GM12878 (cell line): ENCODE results near the gene BAG1. TPM values are rescaled to one million over a fixed set of nuclear protein-coding genes. Genes with fewer than 3 reads are reported as not detected.

Experiments used
- ATAC-seq: fragments of 200-7000 bp; cut with Tn5 transposase; 3 replicates; pipeline ENCODE4 v1.9.1; 2020; ENCODE audit warnings: mild to moderate bottlenecking, moderate library complexity
- BruUV-seq: library from RNA; stranded (reverse); fragments of 400-500 nt; replicated peaks from 2 replicates; lab custom pipeline; 2021; lab: Mats Ljungman, UMichigan
- CTCF ChIA-PET: fragments of 300-600 bp; sonication (Branson Sonifier 250); formaldehyde crosslinking; extraction: SDS; loops from one replicate; lab custom pipeline; 2021; ENCODE audit warnings: inconsistent platforms; lab: Yijun Ruan, JAX
- POLR2A ChIA-PET: fragments of 350-600 bp; formaldehyde crosslinking; extraction: SDS; loops from one replicate; lab custom pipeline; 2021; ENCODE audit warnings: inconsistent platforms; lab: Charles Lee
- RAD21 ChIA-PET: fragments of 300-600 bp; sonication (Branson Sonifier 250); formaldehyde crosslinking; loops from one replicate; lab custom pipeline; 2023; ENCODE audit warnings: antibody characterized with exemption; ENCODE audit not compliant: unreplicated experiment; lab: Charles Lee
- SMC1A ChIA-PET: fragments of 300-600 bp; sonication (Branson Sonifier 250); formaldehyde crosslinking; loops from one replicate; lab custom pipeline; 2023; ENCODE audit not compliant: unreplicated experiment, uncharacterized antibody; lab: Charles Lee
- DNase-seq: peaks from one replicate; pipeline ENCODE4 v3.0.0-alpha.2; 2011; ENCODE audit warnings: low read depth, low spot score
- FAIRE-seq: peaks from 3 replicates; lab custom pipeline; 2011; peaks lifted over from hg19 to GRCh38; lab: Jason Lieb, UNC
- H2AFZ ChIP-seq: 2 replicates; pipeline ENCODE4 v1.6.0; 2011; ENCODE audit warnings: low read depth, low read length, control low read depth; ENCODE audit not compliant: control insufficient read depth
- H3K27ac ChIP-seq: 2 replicates; pipeline ENCODE4 v1.5.1; 2011; ENCODE audit warnings: control low read depth; ENCODE audit not compliant: control insufficient read depth, insufficient read depth
- H3K27me3 ChIP-seq, 2 experiments: replicated peaks in 1 of 2; 2 replicates each; pipeline versions ENCODE4 v1.6.0 to v1.6.1; 2011; ENCODE audit warnings: low read length in 1 of 2; ENCODE audit not compliant: control insufficient read depth in 2 of 2, insufficient read depth in 2 of 2
- H3K36me3 ChIP-seq, 2 experiments: 2 replicates each; pipeline ENCODE4 v1.5.1; 2011; ENCODE audit warnings: low read length in 1 of 2; ENCODE audit not compliant: control insufficient read depth in 2 of 2, insufficient read depth in 2 of 2
- H3K4me1 ChIP-seq: 2 replicates; pipeline ENCODE4 v1.6.1; 2011; ENCODE audit warnings: mild to moderate bottlenecking, low read length, moderate library complexity, mixed read lengths; ENCODE audit not compliant: control insufficient read depth, insufficient read depth
- H3K4me2 ChIP-seq: 2 replicates; pipeline ENCODE4 v1.6.0; 2011; ENCODE audit warnings: control low read depth; ENCODE audit not compliant: control insufficient read depth, insufficient read depth
- H3K4me3 ChIP-seq: fragments of 200-600 bp; sonication (generic); 2 replicates; pipeline ENCODE4 v1.5.1; 2016
- H3K79me2 ChIP-seq: 2 replicates; pipeline ENCODE4 v1.6.0; 2011; ENCODE audit warnings: low read length; ENCODE audit not compliant: control insufficient read depth, insufficient read depth
- H3K9ac ChIP-seq: 2 replicates; pipeline ENCODE4 v1.8.0; 2011; ENCODE audit warnings: low read length, control low read depth, mixed read lengths; ENCODE audit not compliant: control insufficient read depth, insufficient read depth
- H3K9me3 ChIP-seq: replicated peaks from 3 replicates; pipeline ENCODE4 v1.5.1; 2011; ENCODE audit warnings: mild to moderate bottlenecking, low read length; ENCODE audit not compliant: control insufficient read depth, insufficient read depth
- H4K20me1 ChIP-seq: 2 replicates; pipeline ENCODE4 v1.6.0; 2011; ENCODE audit not compliant: control insufficient read depth, insufficient read depth
- ATF7 ChIP-seq: fragments of 450-650 bp; IDR thresholded peaks from 2 replicates; pipeline ENCODE4 v1.6.1; 2016; ENCODE audit warnings: low read depth, mild to moderate bottlenecking
- BHLHE40 ChIP-seq, 2 experiments: fragments of 450-650 bp in 1 of 2; IDR thresholded peaks; 2 replicates each; pipeline ENCODE4 v1.6.1; 2011 to 2017; ENCODE audit warnings: low read depth in 2 of 2, borderline replicate concordance in 1 of 2, improper control_type of control experiment in 1 of 2, low read length in 1 of 2, mild to moderate bottlenecking in 1 of 2
- CHD2 ChIP-seq: IDR thresholded peaks from 2 replicates; pipeline ENCODE4 v1.6.1; 2011; ENCODE audit warnings: low read depth, low read length, improper control_type of control experiment, borderline replicate concordance
- CHD4 ChIP-seq: fragments of 200-600 bp; sonication (generic); IDR thresholded peaks from 2 replicates; pipeline ENCODE4 v1.6.1; 2016; ENCODE audit warnings: mild to moderate bottlenecking
- CREM ChIP-seq: IDR thresholded peaks from 2 replicates; pipeline ENCODE4 v1.6.1; 2014; ENCODE audit warnings: antibody characterized with exemption, low read depth
- GABPA ChIP-seq: IDR thresholded peaks from 2 replicates; pipeline ENCODE4 v1.6.1; 2014; ENCODE audit warnings: antibody characterized with exemption, low read depth, mild to moderate bottlenecking, inconsistent platforms
- HDGF ChIP-seq: fragments of 450-650 bp; IDR thresholded peaks from 2 replicates; pipeline ENCODE4 v1.6.1; 2016; ENCODE audit warnings: antibody characterized with exemption
- MAX ChIP-seq: IDR thresholded peaks from 2 replicates; pipeline ENCODE4 v1.6.1; 2012; ENCODE audit warnings: low read depth, low read length, improper control_type of control experiment
- NBN ChIP-seq: fragments of 450-650 bp; IDR thresholded peaks from 2 replicates; pipeline ENCODE4 v1.6.1; 2016
- PAX5 ChIP-seq: IDR thresholded peaks from 2 replicates; pipeline ENCODE4 v1.6.1; 2011; ENCODE audit warnings: low read depth, low read length, borderline replicate concordance
- PBX3 ChIP-seq: IDR thresholded peaks from 2 replicates; pipeline ENCODE4 v1.6.1; 2011; ENCODE audit warnings: mild to moderate bottlenecking, low read depth, low read length, moderate library complexity; ENCODE audit not compliant: insufficient replicate concordance
- RUNX3 ChIP-seq: IDR thresholded peaks from 2 replicates; pipeline ENCODE4 v1.6.1; 2012; ENCODE audit warnings: low read length, inconsistent platforms
- SP1 ChIP-seq: IDR thresholded peaks from one replicate; pipeline ENCODE4 v1.6.1; 2011; ENCODE audit warnings: low read depth, low read length
- SPI1 ChIP-seq: IDR thresholded peaks from 2 replicates; pipeline ENCODE4 v1.6.1; 2011; ENCODE audit warnings: low read depth, mild to moderate bottlenecking, low read length, moderate library complexity, borderline replicate concordance; ENCODE audit not compliant: insufficient read depth
- STAT3 ChIP-seq: IDR thresholded peaks from 2 replicates; pipeline ENCODE4 v1.6.1; 2011; ENCODE audit warnings: low read depth, low read length, improper control_type of control experiment
- ZNF384 ChIP-seq: IDR thresholded peaks from 2 replicates; pipeline ENCODE4 v1.6.1; 2012; ENCODE audit warnings: low read depth, mild to moderate bottlenecking, low read length, improper control_type of control experiment, borderline replicate concordance
- ZNF622 ChIP-seq: fragments of 450-650 bp; IDR thresholded peaks from 2 replicates; pipeline ENCODE4 v1.6.1; 2017; ENCODE audit warnings: mild to moderate bottlenecking, inconsistent platforms
- WGBS: methylation state at CpG from one replicate; pipeline ENCODE4 v1.1.6; 2016; ENCODE audit warnings: low lambda C conversion rate; ENCODE audit not compliant: insufficient replicate concordance, insufficient coverage; ENCODE audit errors: missing lambda C conversion rate; 5-methylcytosine and 5-hydroxymethylcytosine counted together
- in situ Hi-C: fragments of 300-500 bp; cut with MboI; formaldehyde crosslinking; loops from 9 replicates; pipeline ENCODE4 v1.14.3; 2018; ENCODE audit warnings: mixed read lengths
- intact Hi-C: fragments of 100-400 bp; cut with micrococcal nuclease; formaldehyde crosslinking; loops from one replicate; pipeline ENCODE4 v1.14.2; 2022; ENCODE audit not compliant: unreplicated experiment
- polyA plus RNA-seq, 11 experiments: library from polyadenylated mRNA; depleted of rRNA in 4 of 11; unstranded in 6 of 11; stranded (reverse) in 5 of 11; fragments of >200 nt; fragmentation: Nextera tagmentation in 4 of 11; fragmentation: Illumina TruSeq in 1 of 11; extraction: Ambion mirVana in 4 of 11; extraction: Trizol in 1 of 11; gene quantifications; 1 replicate in 1 of 11; 2 replicates in 10 of 11; pipeline versions ENCODE4 v1.2.1 to v1.2.3, GENCODE V29; 2011 to 2016; ENCODE audit warnings: inconsistent platforms in 2 of 11, missing spikeins in 2 of 11, low read depth in 1 of 11
- total RNA-seq, 4 experiments: library from RNA; depleted of rRNA in 3 of 4; stranded (reverse); fragments of >200 nt in 3 of 4; fragmentation: Illumina TruSeq in 1 of 4; extraction: Trizol in 1 of 4; gene quantifications; 2 replicates each; pipeline versions ENCODE4 v1.2.1 to v1.2.3, GENCODE V29; 2013 to 2021
- TF ChIP-seq, protein P1 (sequence below), 3 experiments: IDR thresholded peaks in 2 of 3; conservative IDR thresholded peaks in 1 of 3; 2 replicates each; pipeline ENCODE4 v1.5.1; 2011; ENCODE audit warnings: low read depth in 3 of 3, low read length in 3 of 3, mild to moderate bottlenecking in 3 of 3, control low read depth in 2 of 3, moderate library complexity in 2 of 3, inconsistent platforms in 1 of 3, mixed read lengths in 1 of 3; ENCODE audit not compliant: control insufficient read depth in 2 of 3, insufficient read depth in 1 of 3; ENCODE audit errors: extremely low read depth in 1 of 3

BAG1 gene
- total and polyA plus RNA-seq, 10 of the 15 experiments (the other 5 are each of a cell fraction or from before 2014, with no cell fraction given) = 11.6 to 135 (median 68.9) TPM

DNA sequence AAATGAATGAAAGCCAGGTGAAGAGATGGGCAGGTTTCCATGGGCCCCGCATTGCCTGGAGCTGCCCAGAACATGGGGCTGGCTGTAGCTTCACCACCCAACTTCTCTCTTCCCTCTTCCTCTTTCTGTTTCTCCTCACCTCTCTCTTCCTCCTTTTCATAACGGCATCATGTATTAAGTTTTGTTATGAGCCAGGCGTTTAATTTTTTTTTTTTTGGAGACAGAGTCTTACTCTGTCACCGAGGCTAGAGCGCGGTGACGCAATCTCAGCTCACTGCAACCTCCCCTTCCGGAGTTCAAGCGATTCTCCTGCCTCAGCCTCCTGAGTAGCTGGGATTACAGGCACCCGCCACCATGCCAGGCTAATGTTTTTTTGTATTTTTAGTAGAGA is 37.5 kb downstream of the BAG1 start (continued):
- no peak for TF ChIP-seq CHD4
- TF ChIP-seq CHD2 = no peak
- TF ChIP-seq SP1 = no peak
- TF ChIP-seq ZNF384 = peak; percentile 52; the same call in 1 of the 2 replicates
- TF ChIP-seq CREM = peak; percentile 69; the same call in 1 of the 2 replicates
- TF ChIP-seq SPI1 = peak; percentile 93
- TF ChIP-seq ZNF622 = no peak
- TF ChIP-seq BHLHE40 (IDR thresholded peaks at IDR 0.05; ENCODE audit: borderline replicate concordance in 1 of 2, low read depth in 2 of 2, low read length in 1 of 2) = no peak
- no peak for TF ChIP-seq GABPA

- RAD21 ChIA-PET = interaction anchor here (0.6 to 2.6 kb wide), 31 partner anchors 9 to 228 kb away, joined by 3 to 22 read pairs (median 6); partner anchors contain the start of genes B4GALT1, BAG1, CHMP5 and DNAJA1
- peak; percentile 38; the same call in 1 of the 2 replicates for TF ChIP-seq RUNX3
- TF ChIP-seq PBX3 = peak; percentile 58
- TF ChIP-seq STAT3 = 0 out of 2 replicates have a peak, but pooled peaks have one; percentile 21
- TF ChIP-seq NBN = 0 out of 2 replicates have a peak, but pooled peaks have one; percentile 34
- TF ChIP-seq ATF7 = 0 out of 2 replicates have a peak, but pooled peaks have one; percentile 39
- TF ChIP-seq CREM = no peak
- no peak for TF ChIP-seq MAX
- peak; percentile 62; the same call in 1 of the 2 replicates for TF ChIP-seq HDGF
- TF ChIP-seq PAX5 = no peak
- TF ChIP-seq, protein P1, sequence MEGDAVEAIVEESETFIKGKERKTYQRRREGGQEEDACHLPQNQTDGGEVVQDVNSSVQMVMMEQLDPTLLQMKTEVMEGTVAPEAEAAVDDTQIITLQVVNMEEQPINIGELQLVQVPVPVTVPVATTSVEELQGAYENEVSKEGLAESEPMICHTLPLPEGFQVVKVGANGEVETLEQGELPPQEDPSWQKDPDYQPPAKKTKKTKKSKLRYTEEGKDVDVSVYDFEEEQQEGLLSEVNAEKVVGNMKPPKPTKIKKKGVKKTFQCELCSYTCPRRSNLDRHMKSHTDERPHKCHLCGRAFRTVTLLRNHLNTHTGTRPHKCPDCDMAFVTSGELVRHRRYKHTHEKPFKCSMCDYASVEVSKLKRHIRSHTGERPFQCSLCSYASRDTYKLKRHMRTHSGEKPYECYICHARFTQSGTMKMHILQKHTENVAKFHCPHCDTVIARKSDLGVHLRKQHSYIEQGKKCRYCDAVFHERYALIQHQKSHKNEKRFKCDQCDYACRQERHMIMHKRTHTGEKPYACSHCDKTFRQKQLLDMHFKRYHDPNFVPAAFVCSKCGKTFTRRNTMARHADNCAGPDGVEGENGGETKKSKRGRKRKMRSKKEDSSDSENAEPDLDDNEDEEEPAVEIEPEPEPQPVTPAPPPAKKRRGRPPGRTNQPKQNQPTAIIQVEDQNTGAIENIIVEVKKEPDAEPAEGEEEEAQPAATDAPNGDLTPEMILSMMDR (IDR thresholded peaks at IDR 0.05 in 2 of 3, conservative IDR thresholded peaks at IDR 0.05 in 1 of 3; ENCODE audit: control insufficient read depth in 2 of 3, extremely low read depth in 1 of 3, insufficient read depth in 1 of 3, low read depth in 3 of 3, low read length in 3 of 3) = peak; percentile 56 to 76 (median 64); a peak in 5 of 6 replicates
Observed at GRCh38 chr9:33225319-33226147, 39.0 kb downstream of the BAG1 start.

More at GRCh38 chr9:33225319-33226147, 39.0 kb downstream of the BAG1 start:
- in situ Hi-C loops (no loop called here), intact Hi-C loops (loop anchor here (1.0 to 2.0 kb wide), 4 partner anchors 59 to 201 kb away; partner anchors contain the start of genes B4GALT1 and DNAJA1)
- no peaks in the 10 kb centered on the region for H3K9me3 ChIP-seq
- 17% methylated on average over 6 of the region's 6 CpGs for WGBS
- H3K4me2 ChIP-seq = no peak overlapping the region
- CTCF ChIA-PET = interaction anchor here (0.6 to 6.0 kb wide), 63 partner anchors 9 to 638 kb away, joined by 3 to 142 read pairs (median 5); partner anchors contain the start of genes B4GALT1, DNAJA1 and SMU1
- no TSS peak for BruUV-seq
- H4K20me1 ChIP-seq = no peaks in the 10 kb centered on the region
- DNase-seq (peak; percentile 64), ATAC-seq (peak; percentile 63), FAIRE-seq (peak; percentile 77)
- no peaks in the 10 kb centered on the region for H3K36me3 ChIP-seq
- H3K4me1 ChIP-seq = peaks cover 39% of the 10 kb centered on the region
- H3K79me2 ChIP-seq = no peaks in the 10 kb centered on the region
- H3K27me3 ChIP-seq = no peaks in the 10 kb centered on the region
- H3K4me3 ChIP-seq = no peak overlapping the region
- SMC1A ChIA-PET = interaction anchor here (0.6 to 4.5 kb wide), 50 partner anchors 9 to 233 kb away, joined by 3 to 84 read pairs (median 4); partner anchors contain the start of genes B4GALT1, BAG1, CHMP5 and SMU1
- no peak overlapping the region for H3K9ac ChIP-seq
- no peak overlapping the region for H3K27ac ChIP-seq
- POLR2A ChIA-PET = interaction anchor here (0.6 to 2.1 kb wide), 7 partner anchors 40 to 201 kb away, joined by 3 to 8 read pairs (median 3); partner anchors contain the start of genes B4GALT1 and DNAJA1
- peak overlapping the region; percentile 3; the same call in 1 of the 2 replicates for H2AFZ ChIP-seq
